Vagina (tissue), 2 donors: ENCODE measurements around the gene GFOD1. TPM values are rescaled to one million over a fixed set of nuclear protein-coding genes. Genes with fewer than 3 reads are reported as not detected.

Experiments
- DNase-seq, 2 donors: peaks; one replicate each; pipeline ENCODE4 v3.0.0-alpha.2; 2017; ENCODE audit errors: extremely low spot score in 2 of 2
- H3K27ac ChIP-seq: fragments of 200-600 bp; sonication (generic); one replicate; pipeline ENCODE4 v1.5.1; 2019
- H3K27me3 ChIP-seq: fragments of 200-600 bp; sonication (generic); one replicate; pipeline ENCODE4 v1.5.1; 2019
- H3K36me3 ChIP-seq, 2 donors: fragments of 200-600 bp; sonication (generic); one replicate each; pipeline ENCODE4 v1.5.1; 2017 to 2019
- H3K4me1 ChIP-seq: fragments of 200-600 bp; sonication (generic); one replicate; pipeline ENCODE4 v1.5.1; 2019
- H3K4me3 ChIP-seq, 2 donors: fragments of 200-600 bp; sonication (generic); 1 replicate in 1 of 2; 2 replicates in 1 of 2; pipeline ENCODE4 v1.5.1; 2016 to 2019
- H3K9me3 ChIP-seq: fragments of 200-600 bp; sonication (generic); one replicate; pipeline ENCODE4 v1.5.1; 2019
- CTCF ChIP-seq, 3 experiments: fragments of 450-650 bp in 2 of 3; fragments of 200-600 bp in 1 of 3; sonication (generic) in 1 of 3; IDR thresholded peaks; one replicate each; pipeline ENCODE4 v1.5.1; 2017 to 2019; ENCODE audit warnings: antibody characterized with exemption in 3 of 3, mild to moderate bottlenecking in 2 of 3, moderate library complexity in 2 of 3
- POLR2A ChIP-seq, 2 donors: fragments of 450-650 bp; IDR thresholded peaks; one replicate each; pipeline ENCODE4 v1.6.1; 2017; ENCODE audit warnings: antibody characterized with exemption in 2 of 2, mild to moderate bottlenecking in 2 of 2, moderate library complexity in 2 of 2
- POLR2AphosphoS5 ChIP-seq, 2 donors: sonication (generic); formaldehyde crosslinking; IDR thresholded peaks; one replicate each; pipeline ENCODE4 v1.9.0; 2017; ENCODE audit warnings: antibody characterized with exemption in 2 of 2, mild to moderate bottlenecking in 2 of 2, low read depth in 1 of 2; ENCODE audit not compliant: insufficient read depth in 1 of 2
- intact Hi-C: fragments of 100-400 bp; cut with DNase I; formaldehyde crosslinking; loops from one replicate; pipeline ENCODE4 v1.15.1; 2023
- total RNA-seq: library from RNA; depleted of rRNA; stranded (reverse); fragments of >200 nt; gene quantifications from one replicate; pipeline ENCODE4 v1.2.3, GENCODE V29; 2016

GFOD1 gene
- total RNA-seq, 1 donor from 2014 or later = 16.9 TPM

- no peaks in the 10 kb centered on the region for H3K27me3 ChIP-seq
- no peak overlapping the region for H3K4me3 ChIP-seq
- DNase-seq = peak in 1 of 2 donors; percentile 18
- H3K36me3 ChIP-seq = no peaks in the 10 kb centered on the region
- no peak for TF ChIP-seq CTCF (IDR thresholded peaks at IDR 0.05)
- no peak for TF ChIP-seq POLR2A (IDR thresholded peaks at IDR 0.05)
- TF ChIP-seq POLR2AphosphoS5 (IDR thresholded peaks at IDR 0.05; ENCODE audit: insufficient read depth in 1 of 2, low read depth in 1 of 2) = no peak
- peak overlapping the region; percentile 33 for H3K27ac ChIP-seq
- peaks cover 50% of the 10 kb centered on the region for H3K4me1 ChIP-seq
- intact Hi-C loops = no loop called here
- no peaks in the 10 kb centered on the region for H3K9me3 ChIP-seq
Observed at GRCh38 chr6:13425270-13425873, 62.0 kb downstream of the GFOD1 start.

GRCh38 chr6:13423252-13423651 is 64.1 kb downstream of the GFOD1 start:
- H3K27me3 ChIP-seq = no peaks in the 10 kb centered on the region
- peaks cover 42% of the 10 kb centered on the region for H3K4me1 ChIP-seq
- no peaks in the 10 kb centered on the region for H3K36me3 ChIP-seq
- no peak overlapping the region for H3K4me3 ChIP-seq
- no peak for TF ChIP-seq POLR2A (IDR thresholded peaks at IDR 0.05)
- no peak for TF ChIP-seq CTCF (IDR thresholded peaks at IDR 0.05)
- TF ChIP-seq POLR2AphosphoS5 (IDR thresholded peaks at IDR 0.05; ENCODE audit: insufficient read depth in 1 of 2, low read depth in 1 of 2) = no peak
- peak in 1 of 2 donors; percentile 71 for DNase-seq
- no peaks in the 10 kb centered on the region for H3K9me3 ChIP-seq
- no peak overlapping the region for H3K27ac ChIP-seq
- intact Hi-C loops = no loop called here

- Histone ChIP-seq H3K9me3 (no peaks in the 10 kb centered on the region), H3K27me3 (no peaks in the 10 kb centered on the region), H3K36me3 (no peaks in the 10 kb centered on the region), H3K27ac (no peak overlapping the region), H3K4me3 (no peak overlapping the region), H3K4me1 (peaks cover 47% of the 10 kb centered on the region)
- intact Hi-C loops = no loop called here
- DNase-seq = peak in 1 of 2 donors; percentile 58
- TF ChIP-seq POLR2AphosphoS5 (IDR thresholded peaks at IDR 0.05; ENCODE audit: insufficient read depth in 1 of 2, low read depth in 1 of 2) (peak in 1 of 2 donors; percentile 13), CTCF (IDR thresholded peaks at IDR 0.05) (no peak)
Observed at GRCh38 chr6:13422681-13423221, 64.6 kb downstream of the GFOD1 start.

GRCh38 chr6:13421425-13422059 is 65.9 kb downstream of the GFOD1 start:
- Histone ChIP-seq H3K36me3 (no peaks in the 10 kb centered on the region), H3K4me1 (peaks cover 41% of the 10 kb centered on the region), H3K27ac (peak overlapping the region; percentile 23), H3K27me3 (no peaks in the 10 kb centered on the region), H3K4me3 (no peak overlapping the region), H3K9me3 (no peaks in the 10 kb centered on the region)
- TF ChIP-seq POLR2A (IDR thresholded peaks at IDR 0.05) = no peak
- no peak for TF ChIP-seq POLR2AphosphoS5 (IDR thresholded peaks at IDR 0.05; ENCODE audit: insufficient read depth in 1 of 2, low read depth in 1 of 2)
- TF ChIP-seq CTCF (IDR thresholded peaks at IDR 0.05) = no peak
- DNase-seq = peak in 1 of 2 donors; percentile 37
- intact Hi-C loops = no loop called here

- Histone ChIP-seq H3K9me3 (no peaks in the 10 kb centered on the region), H3K36me3 (no peaks in the 10 kb centered on the region), H3K27me3 (no peaks in the 10 kb centered on the region), H3K4me1 (peaks cover 34% of the 10 kb centered on the region), H3K27ac (no peak overlapping the region), H3K4me3 (no peak overlapping the region)
- TF ChIP-seq POLR2A (IDR thresholded peaks at IDR 0.05) (no peak), POLR2AphosphoS5 (IDR thresholded peaks at IDR 0.05; ENCODE audit: insufficient read depth in 1 of 2, low read depth in 1 of 2) (no peak), CTCF (IDR thresholded peaks at IDR 0.05) (no peak)
- peak in 1 of 2 donors; percentile 67 for DNase-seq
- intact Hi-C loops = no loop called here
Observed at GRCh38 chr6:13420269-13420668, 67.1 kb downstream of the GFOD1 start.
